SK-N-SH (cell line): ENCODE data around the gene HLA-DPA1. TPM values are rescaled to one million over a fixed set of nuclear protein-coding genes. Genes with fewer than 3 reads are reported as not detected.

ENCODE experiments used
- CTCF ChIA-PET: fragments of 300-600, 350-600 bp; formaldehyde crosslinking; extraction: SDS; loops from one replicate; lab custom pipeline; 2021; lab: Yijun Ruan, JAX
- POLR2A ChIA-PET: fragments of 350-600 bp; sonication (Branson Sonifier 250); formaldehyde crosslinking; extraction: SDS; loops from one replicate; lab custom pipeline; 2020; ENCODE audit warnings: antibody characterized with exemption, inconsistent platforms; lab: Yijun Ruan, JAX
- DNase-seq: peaks from one replicate; pipeline ENCODE4 v3.0.0; 2012
- H2AFZ ChIP-seq: fragments of 200-600 bp; sonication (generic); 2 replicates; pipeline ENCODE4 v1.8.1; 2016; ENCODE audit warnings: antibody characterized with exemption, mild to moderate bottlenecking, low read depth
- H3F3A ChIP-seq: fragments of 200-600 bp; sonication (generic); replicated peaks from 2 replicates; pipeline ENCODE3; 2016; ENCODE audit warnings: antibody characterized with exemption, mild to moderate bottlenecking; ENCODE audit not compliant: insufficient read depth
- H3K27ac ChIP-seq, 2 experiments: fragments of 200-500 bp in 1 of 2; fragments of 200-600 bp in 1 of 2; sonication (Bioruptor generic) in 1 of 2; sonication (generic), shearing (Covaris generic) in 1 of 2; 2 replicates each; pipeline versions ENCODE4 v1.5.1 to v1.6.1; 2014 to 2016; ENCODE audit warnings: low read depth in 2 of 2, inconsistent platforms in 1 of 2, low read length in 1 of 2, mild to moderate bottlenecking in 1 of 2, mixed read lengths in 1 of 2
- H3K27me3 ChIP-seq: fragments of 200-600 bp; sonication (generic), shearing (Covaris generic); 2 replicates; pipeline ENCODE4 v1.6.1; 2016; ENCODE audit warnings: mixed run types; ENCODE audit not compliant: insufficient read depth
- H3K36me3 ChIP-seq, 2 experiments: fragments of 200-500 bp in 1 of 2; fragments of 200-600 bp in 1 of 2; sonication (Bioruptor generic) in 1 of 2; sonication (generic) in 1 of 2; replicated peaks in 1 of 2; 2 replicates each; pipeline versions ENCODE3 to v1.5.1; 2014 to 2016; ENCODE audit warnings: low read length in 1 of 2, mild to moderate bottlenecking in 1 of 2; ENCODE audit not compliant: insufficient read depth in 2 of 2, control insufficient read depth in 1 of 2
- H3K4me1 ChIP-seq, 2 experiments: fragments of 200-500 bp in 1 of 2; fragments of 200-600 bp in 1 of 2; sonication (Bioruptor generic) in 1 of 2; sonication (generic), shearing (Covaris generic) in 1 of 2; 2 replicates each; pipeline versions ENCODE4 v1.5.1 to v1.6.1; 2014 to 2016; ENCODE audit warnings: low read depth in 1 of 2, low read length in 1 of 2, mixed run types in 1 of 2; ENCODE audit not compliant: insufficient read depth in 2 of 2, control insufficient read depth in 1 of 2
- H3K4me2 ChIP-seq: fragments of 200-600 bp; sonication (generic), shearing (Covaris generic); 2 replicates; pipeline ENCODE4 v1.6.1; 2017; ENCODE audit warnings: mixed run types
- H3K4me3 ChIP-seq, 2 experiments: fragments of 200-500 bp in 1 of 2; fragments of 200-600 bp in 1 of 2; sonication (Bioruptor generic) in 1 of 2; sonication (generic), shearing (Covaris generic) in 1 of 2; 2 replicates each; pipeline versions ENCODE4 v1.5.1 to v1.8.1; 2014 to 2016; ENCODE audit warnings: low read depth in 2 of 2, inconsistent platforms in 1 of 2, low read length in 1 of 2, mild to moderate bottlenecking in 1 of 2, mixed read lengths in 1 of 2, moderate library complexity in 1 of 2
- H3K79me2 ChIP-seq: fragments of 200-600 bp; sonication (generic); 2 replicates; pipeline ENCODE4 v1.8.1; 2017; ENCODE audit warnings: mild to moderate bottlenecking; ENCODE audit not compliant: insufficient read depth
- H3K9ac ChIP-seq: fragments of 200-600 bp; sonication (generic); 2 replicates; pipeline ENCODE4 v1.6.1; 2017; ENCODE audit warnings: mixed run types
- H3K9me2 ChIP-seq: fragments of 200-600 bp; sonication (generic); 2 replicates; pipeline ENCODE4 v1.6.1; 2017; ENCODE audit warnings: mixed run types
- H3K9me3 ChIP-seq: fragments of 200-600 bp; sonication (generic); 2 replicates; pipeline ENCODE4 v1.6.1; 2017; ENCODE audit warnings: mixed run types, mild to moderate bottlenecking, moderate library complexity
- H4K20me1 ChIP-seq: fragments of 200-600 bp; sonication (generic); 2 replicates; pipeline ENCODE4 v1.6.1; 2017; ENCODE audit warnings: mild to moderate bottlenecking, mixed run types; ENCODE audit not compliant: insufficient read depth
- CHD2 ChIP-seq: fragments of 150-350 bp; IDR thresholded peaks from 2 replicates; pipeline ENCODE4 v1.6.1; 2018; ENCODE audit warnings: low read length; ENCODE audit not compliant: partially characterized antibody
- EZH2phosphoT487 ChIP-seq: fragments of 200-600 bp; sonication (generic); IDR thresholded peaks from 2 replicates; pipeline ENCODE4 v1.6.1; 2017; ENCODE audit warnings: low read depth, mixed run types, mild to moderate bottlenecking, antibody characterized with exemption, moderate library complexity, borderline replicate concordance
- FOXJ3 ChIP-seq: sonication (generic); formaldehyde crosslinking; IDR thresholded peaks from 2 replicates; pipeline ENCODE4 v1.5.1; 2020; ENCODE audit warnings: mild to moderate bottlenecking, missing genetic modification reagents
- GATA2 ChIP-seq: sonication (generic); formaldehyde crosslinking; IDR thresholded peaks from 2 replicates; pipeline ENCODE4 v1.5.0; 2020; ENCODE audit warnings: mild to moderate bottlenecking, missing genetic modification reagents
- POLR2AphosphoS5 ChIP-seq: IDR thresholded peaks from 2 replicates; pipeline ENCODE4 v1.6.1; 2012; ENCODE audit warnings: low read depth, low read length
- RAD21 ChIP-seq: IDR thresholded peaks from 2 replicates; pipeline ENCODE4 v1.6.1; 2012; ENCODE audit warnings: mild to moderate bottlenecking, low read length
- SMC3 ChIP-seq: IDR thresholded peaks from 2 replicates; pipeline ENCODE4 v1.6.1; 2012; ENCODE audit warnings: low read depth, low read length, improper control_type of control experiment
- TEAD4 ChIP-seq: IDR thresholded peaks from 2 replicates; pipeline ENCODE4 v1.4.0; 2012; ENCODE audit warnings: mild to moderate bottlenecking, borderline replicate concordance; ENCODE audit not compliant: insufficient read depth
- USF2 ChIP-seq: fragments of 150-350 bp; IDR thresholded peaks from 2 replicates; pipeline ENCODE4 v1.6.1; 2017; ENCODE audit warnings: antibody characterized with exemption, low read length, low read depth, borderline replicate concordance
- YY1 ChIP-seq: IDR thresholded peaks from 2 replicates; pipeline ENCODE4 v1.4.0; 2012; ENCODE audit warnings: low read depth, mild to moderate bottlenecking
- WGBS: methylation state at CpG from one replicate; pipeline ENCODE4 v1.1.6; 2017; ENCODE audit warnings: low lambda C conversion rate; 5-methylcytosine and 5-hydroxymethylcytosine counted together
- polyA plus RNA-seq, 3 experiments: library from polyadenylated mRNA; depleted of rRNA; stranded (reverse); fragments of >200 nt; gene quantifications; 2 replicates each; pipeline ENCODE4 v1.2.3, GENCODE V29; 2012
- TF ChIP-seq, protein P1 (sequence below): IDR thresholded peaks from 2 replicates; pipeline ENCODE4 v1.4.0; 2012; ENCODE audit warnings: low read depth, borderline replicate concordance
- TF ChIP-seq, protein P2 (sequence below): IDR thresholded peaks from 2 replicates; pipeline ENCODE4 v1.4.0; 2012; ENCODE audit warnings: low read depth
- TF ChIP-seq, protein P3 (sequence below): IDR thresholded peaks from 2 replicates; pipeline ENCODE4 v1.4.0; 2012; ENCODE audit warnings: low read depth, borderline replicate concordance
- TF ChIP-seq, protein P4 (sequence below): IDR thresholded peaks from 2 replicates; pipeline ENCODE4; 2012

The HLA-DPA1 gene
- polyA plus RNA-seq, 1 of the 3 experiments (the other 2 are of a cell fraction): 1.9 TPM

DNA sequence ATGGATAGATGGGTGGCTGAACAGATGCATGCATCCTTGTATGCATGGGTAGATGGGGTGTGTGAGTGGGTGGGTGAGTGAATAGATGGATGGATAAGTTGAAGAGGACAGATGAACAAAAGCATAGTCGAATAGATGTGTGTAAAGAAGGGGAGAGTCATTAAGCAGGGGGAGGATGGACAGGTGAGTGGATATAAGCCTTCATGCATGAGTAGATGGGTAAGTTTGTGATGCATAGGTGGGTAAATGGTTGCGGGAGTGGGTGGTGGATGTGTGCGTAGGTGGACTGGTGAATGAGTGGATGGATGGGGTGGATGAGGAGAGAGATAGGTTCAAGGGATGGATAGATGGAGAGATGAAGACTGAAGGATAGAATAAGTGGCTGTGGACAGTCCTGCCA is 31.9 kb upstream of the HLA-DPA1 start:
- 17% methylated on average over 3 of the region's 3 CpGs for WGBS
- no peak for DNase-seq
- Histone ChIP-seq H3F3A (no peaks in the 10 kb centered on the region), H3K4me1 (no peaks in the 10 kb centered on the region), H4K20me1 (no peaks in the 10 kb centered on the region), H3K36me3 (no peaks in the 10 kb centered on the region), H3K27ac (no peak overlapping the region), H3K9me3 (peaks cover 3% of the 10 kb centered on the region; the same call in 1 of the 2 replicates), H3K4me3 (no peak overlapping the region), H3K79me2 (no peaks in the 10 kb centered on the region), H3K4me2 (no peak overlapping the region), H3K9me2 (no peaks in the 10 kb centered on the region), H2AFZ (no peak overlapping the region), H3K9ac (no peak overlapping the region), H3K27me3 (peaks cover 24% of the 10 kb centered on the region; the same call in 1 of the 2 replicates)
- ChIA-PET CTCF (no interaction called here), POLR2A (no interaction called here)
- TF ChIP-seq FOXJ3 (no peak), POLR2AphosphoS5 (no peak), RAD21 (no peak), YY1 (no peak)
- TF ChIP-seq, protein P1, sequence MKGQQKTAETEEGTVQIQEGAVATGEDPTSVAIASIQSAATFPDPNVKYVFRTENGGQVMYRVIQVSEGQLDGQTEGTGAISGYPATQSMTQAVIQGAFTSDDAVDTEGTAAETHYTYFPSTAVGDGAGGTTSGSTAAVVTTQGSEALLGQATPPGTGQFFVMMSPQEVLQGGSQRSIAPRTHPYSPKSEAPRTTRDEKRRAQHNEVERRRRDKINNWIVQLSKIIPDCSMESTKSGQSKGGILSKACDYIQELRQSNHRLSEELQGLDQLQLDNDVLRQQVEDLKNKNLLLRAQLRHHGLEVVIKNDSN: no peak
- TF ChIP-seq, protein P2, sequence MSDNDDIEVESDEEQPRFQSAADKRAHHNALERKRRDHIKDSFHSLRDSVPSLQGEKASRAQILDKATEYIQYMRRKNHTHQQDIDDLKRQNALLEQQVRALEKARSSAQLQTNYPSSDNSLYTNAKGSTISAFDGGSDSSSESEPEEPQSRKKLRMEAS: no peak
- TF ChIP-seq, protein P3, sequence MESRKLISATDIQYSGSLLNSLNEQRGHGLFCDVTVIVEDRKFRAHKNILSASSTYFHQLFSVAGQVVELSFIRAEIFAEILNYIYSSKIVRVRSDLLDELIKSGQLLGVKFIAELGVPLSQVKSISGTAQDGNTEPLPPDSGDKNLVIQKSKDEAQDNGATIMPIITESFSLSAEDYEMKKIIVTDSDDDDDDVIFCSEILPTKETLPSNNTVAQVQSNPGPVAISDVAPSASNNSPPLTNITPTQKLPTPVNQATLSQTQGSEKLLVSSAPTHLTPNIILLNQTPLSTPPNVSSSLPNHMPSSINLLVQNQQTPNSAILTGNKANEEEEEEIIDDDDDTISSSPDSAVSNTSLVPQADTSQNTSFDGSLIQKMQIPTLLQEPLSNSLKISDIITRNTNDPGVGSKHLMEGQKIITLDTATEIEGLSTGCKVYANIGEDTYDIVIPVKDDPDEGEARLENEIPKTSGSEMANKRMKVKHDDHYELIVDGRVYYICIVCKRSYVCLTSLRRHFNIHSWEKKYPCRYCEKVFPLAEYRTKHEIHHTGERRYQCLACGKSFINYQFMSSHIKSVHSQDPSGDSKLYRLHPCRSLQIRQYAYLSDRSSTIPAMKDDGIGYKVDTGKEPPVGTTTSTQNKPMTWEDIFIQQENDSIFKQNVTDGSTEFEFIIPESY: no peak

GRCh38 chr6:33104887-33105286 is 31.4 kb upstream of the HLA-DPA1 start:
- H3K9me3 ChIP-seq: peaks cover 3% of the 10 kb centered on the region; the same call in 1 of the 2 replicates
- no peaks in the 10 kb centered on the region for H4K20me1 ChIP-seq
- no peak overlapping the region for H2AFZ ChIP-seq
- ChIA-PET CTCF (no interaction called here), POLR2A (no interaction called here)
- no peaks in the 10 kb centered on the region for H3K79me2 ChIP-seq
- no peak overlapping the region for H3K4me2 ChIP-seq
- no peaks in the 10 kb centered on the region for H3K9me2 ChIP-seq
- TF ChIP-seq CHD2 (no peak), TEAD4 (no peak), GATA2 (CRISPR knock-in tag) (no peak), USF2 (no peak), EZH2phosphoT487 (no peak), SMC3 (no peak)
- TF ChIP-seq, protein P4, sequence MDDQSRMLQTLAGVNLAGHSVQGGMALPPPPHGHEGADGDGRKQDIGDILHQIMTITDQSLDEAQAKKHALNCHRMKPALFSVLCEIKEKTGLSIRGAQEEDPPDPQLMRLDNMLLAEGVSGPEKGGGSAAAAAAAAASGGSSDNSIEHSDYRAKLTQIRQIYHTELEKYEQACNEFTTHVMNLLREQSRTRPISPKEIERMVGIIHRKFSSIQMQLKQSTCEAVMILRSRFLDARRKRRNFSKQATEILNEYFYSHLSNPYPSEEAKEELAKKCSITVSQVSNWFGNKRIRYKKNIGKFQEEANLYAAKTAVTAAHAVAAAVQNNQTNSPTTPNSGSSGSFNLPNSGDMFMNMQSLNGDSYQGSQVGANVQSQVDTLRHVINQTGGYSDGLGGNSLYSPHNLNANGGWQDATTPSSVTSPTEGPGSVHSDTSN: no peak
- TF ChIP-seq, all 33 proteins: peak for 0
- 4% methylated on average over 1 of the region's 1 CpG for WGBS
- Histone ChIP-seq H3K9ac (no peak overlapping the region), H3F3A (no peaks in the 10 kb centered on the region), H3K27ac (no peak overlapping the region), H3K36me3 (no peaks in the 10 kb centered on the region), H3K27me3 (peaks cover 20% of the 10 kb centered on the region; the same call in 1 of the 2 replicates), H3K4me3 (no peak overlapping the region), H3K4me1 (no peaks in the 10 kb centered on the region)
- no peak for DNase-seq
